Spinal cord (tissue), 10 donors: ENCODE measurements around the gene ZNF667. TPM values are rescaled to one million over a fixed set of nuclear protein-coding genes. Genes with fewer than 3 reads are reported as not detected.

ENCODE experiments used
- DNase-seq, 6 donors: peaks; one replicate each; pipeline versions ENCODE4 v3.0.0 to v3.0.0-alpha.2; 2013 to 2015; ENCODE audit warnings: low spot score in 6 of 6, low read depth in 4 of 6
- H3K27ac ChIP-seq: one replicate; pipeline ENCODE4 v1.5.1; 2013; ENCODE audit warnings: low read depth, low read length, control low read depth
- H3K27me3 ChIP-seq: one replicate; pipeline ENCODE4 v1.6.1; 2013; ENCODE audit warnings: low read length; ENCODE audit not compliant: control insufficient read depth, insufficient read depth
- H3K36me3 ChIP-seq: one replicate; pipeline ENCODE4 v1.6.1; 2013; ENCODE audit warnings: low read length; ENCODE audit not compliant: control insufficient read depth, insufficient read depth
- H3K4me1 ChIP-seq: one replicate; pipeline ENCODE4 v1.6.1; 2013; ENCODE audit warnings: low read length; ENCODE audit not compliant: control insufficient read depth, insufficient read depth
- H3K4me3 ChIP-seq: one replicate; pipeline ENCODE4 v1.5.1; 2013; ENCODE audit warnings: low read depth, low read length, control low read depth
- H3K9me3 ChIP-seq: one replicate; pipeline ENCODE4 v1.6.1; 2013; ENCODE audit warnings: low read length; ENCODE audit not compliant: control insufficient read depth, insufficient read depth
- WGBS: methylation state at CpG from one replicate; pipeline ENCODE4 v1.1.5; 2013; ENCODE audit warnings: missing lambda C conversion rate; ENCODE audit not compliant: insufficient coverage; 5-methylcytosine and 5-hydroxymethylcytosine counted together
- polyA plus RNA-seq, 2 donors: library from polyadenylated mRNA; unstranded; fragments of 120-200 nt; gene quantifications; one replicate each; pipeline ENCODE4 v1.2.1, GENCODE V29; 2013; ENCODE audit not compliant: insufficient read length in 2 of 2
- total RNA-seq, 2 donors: library from RNA; depleted of rRNA in 1 of 2; stranded (reverse); fragments of 120-200 nt in 1 of 2; fragments of >200 nt in 1 of 2; gene quantifications; one replicate each; pipeline versions ENCODE4 v1.2.3 to v1.2.4, GENCODE V29; 2013 to 2014
- donor health status: healthy.

Gene ZNF667
- total and polyA plus RNA-seq, 4 donors: 16.7 to 19.8 (median 19.2) TPM

GRCh38 chr19:56474308-56474707 is 2.8 kb downstream of the ZNF667 start:
- peaks cover 10% of the 10 kb centered on the region for H3K4me1 ChIP-seq
- H3K27ac ChIP-seq: no peak overlapping the region
- peaks cover 21% of the 10 kb centered on the region for H3K36me3 ChIP-seq
- H3K4me3 ChIP-seq: no peak overlapping the region
- no peaks in the 10 kb centered on the region for H3K9me3 ChIP-seq
- H3K27me3 ChIP-seq: no peaks in the 10 kb centered on the region
- WGBS: 29% methylated on average over 2 of the region's 3 CpGs
- DNase-seq: peak in 1 of 6 donors; percentile 21

GRCh38 chr19:56441206-56441792 is 35.8 kb downstream of the ZNF667 start:
- DNase-seq: no peak
- peaks cover 3% of the 10 kb centered on the region for H3K36me3 ChIP-seq
- H3K27ac ChIP-seq: no peak overlapping the region
- H3K4me3 ChIP-seq: no peak overlapping the region
- WGBS: no CpG with 5 or more reads among the region's 8 CpGs
- no peaks in the 10 kb centered on the region for H3K4me1 ChIP-seq
- H3K27me3 ChIP-seq: no peaks in the 10 kb centered on the region
- H3K9me3 ChIP-seq: peaks cover 26% of the 10 kb centered on the region

GRCh38 chr19:56423985-56424353 is 53.2 kb downstream of the ZNF667 start:
- no peaks in the 10 kb centered on the region for H3K27me3 ChIP-seq
- peaks cover 2% of the 10 kb centered on the region for H3K36me3 ChIP-seq
- no CpG with 5 or more reads among the region's 1 CpG for WGBS
- H3K4me3 ChIP-seq: no peak overlapping the region
- peaks cover 58% of the 10 kb centered on the region for H3K9me3 ChIP-seq
- no peaks in the 10 kb centered on the region for H3K4me1 ChIP-seq
- DNase-seq: no peak
- H3K27ac ChIP-seq: no peak overlapping the region

GRCh38 chr19:56423276-56423984 is 53.7 kb downstream of the ZNF667 start:
- Histone ChIP-seq H3K36me3 (peaks cover 2% of the 10 kb centered on the region), H3K27me3 (no peaks in the 10 kb centered on the region), H3K27ac (no peak overlapping the region), H3K9me3 (peaks cover 61% of the 10 kb centered on the region), H3K4me1 (no peaks in the 10 kb centered on the region), H3K4me3 (no peak overlapping the region)
- no peak for DNase-seq
- 100% methylated on average over 2 of the region's 5 CpGs for WGBS

GRCh38 chr19:56405062-56405461 is 72.1 kb downstream of the ZNF667 start:
- peaks cover 23% of the 10 kb centered on the region for H3K36me3 ChIP-seq
- H3K4me3 ChIP-seq: peak overlapping the region; percentile 71
- 91% methylated on average over 4 of the region's 4 CpGs for WGBS

GRCh38 chr19:56404705-56405056 is 72.5 kb downstream of the ZNF667 start:
- no peaks in the 10 kb centered on the region for H3K27me3 ChIP-seq
- peaks cover 6% of the 10 kb centered on the region for H3K9me3 ChIP-seq
- H3K4me3 ChIP-seq: peak overlapping the region; percentile 71
- WGBS: 58% methylated on average over 9 of the region's 9 CpGs
- H3K36me3 ChIP-seq: peaks cover 19% of the 10 kb centered on the region
- H3K4me1 ChIP-seq: peaks cover 5% of the 10 kb centered on the region
- no peak overlapping the region for H3K27ac ChIP-seq
- DNase-seq: peak in 1 of 6 donors; percentile 1

More at GRCh38 chr19:56405062-56405461, 72.1 kb downstream of the ZNF667 start:
- peaks cover 5% of the 10 kb centered on the region for H3K4me1 ChIP-seq
- no peaks in the 10 kb centered on the region for H3K27me3 ChIP-seq
- peaks cover 7% of the 10 kb centered on the region for H3K9me3 ChIP-seq
- no peak for DNase-seq
- no peak overlapping the region for H3K27ac ChIP-seq

GRCh38 chr19:56403764-56404704 is 73.1 kb downstream of the ZNF667 start, which contains the start of gene ZNF583:
TSS of gene ZNF583 (plus strand) at chr19:56404332. CDS start at chr19:56407115, 2,783 bp downstream.
- Histone ChIP-seq H3K27me3 (no peaks in the 10 kb centered on the region), H3K4me1 (peaks cover 5% of the 10 kb centered on the region), H3K4me3 (peak within 1 kb of the TSS; percentile 71), H3K27ac (peak within 1 kb of the TSS; percentile 96), H3K9me3 (no peaks in the 10 kb centered on the region), H3K36me3 (peaks cover 15% of the 10 kb centered on the region)
- WGBS: under 1% methylated on average over 69 of the region's 70 CpGs
- peak; percentile 89 to 98 (median 94) for DNase-seq

- Histone ChIP-seq H3K27me3 (no peaks in the 10 kb centered on the region), H3K9me3 (no peaks in the 10 kb centered on the region), H3K36me3 (peaks cover 7% of the 10 kb centered on the region), H3K4me3 (peak overlapping the region; percentile 71), H3K27ac (peak overlapping the region; percentile 96), H3K4me1 (peaks cover 5% of the 10 kb centered on the region)
- peak in 2 of 6 donors; percentile 0 to 10 for DNase-seq
- WGBS: 12% methylated on average over 4 of the region's 9 CpGs
These were observed 73.9 kb downstream of the ZNF667 start for GRCh38 chr19:56403261-56403660.

- Histone ChIP-seq H3K36me3 (peaks cover 10% of the 10 kb centered on the region), H3K9me3 (no peaks in the 10 kb centered on the region), H3K27ac (no peak overlapping the region), H3K4me3 (no peak overlapping the region), H3K4me1 (peaks cover 5% of the 10 kb centered on the region), H3K27me3 (no peaks in the 10 kb centered on the region)
- no peak for DNase-seq
- 100% methylated on average over 1 of the region's 4 CpGs for WGBS
These were observed 76.7 kb downstream of the ZNF667 start for GRCh38 chr19:56400485-56400884.
